Epidermal melanocyte (primary cell): Measurements from ENCODE around the gene ZNF346.
A peak's percentile ranks its signal among the peaks of the same experiment; 100 is the strongest.

ENCODE experiments used
- DNase-seq: peaks from one replicate; pipeline ENCODE4 v3.0.0; 2011; ENCODE audit warnings: low spot score; ENCODE audit not compliant: insufficient read length

Gene ZNF346

GRCh38 chr5:177093803-177094202 is 71.3 kb downstream of the ZNF346 start:
- no peak for DNase-seq

GRCh38 chr5:177094224-177095087 is 72.0 kb downstream of the ZNF346 start:
- DNase-seq = peak; percentile 52

- DNase-seq = no peak
These were observed 72.7 kb downstream of the ZNF346 start for GRCh38 chr5:177095088-177095669.

GRCh38 chr5:177096162-177097015 is 73.9 kb downstream of the ZNF346 start:
- DNase-seq = no peak

GRCh38 chr5:177097016-177097985 is 74.8 kb downstream of the ZNF346 start:
- DNase-seq = no peak

- no peak for DNase-seq
These were observed 75.6 kb downstream of the ZNF346 start for GRCh38 chr5:177098120-177098469.

- DNase-seq = no peak
These were observed 76.1 kb downstream of the ZNF346 start for GRCh38 chr5:177098470-177099141.

GRCh38 chr5:177099422-177100093 is 77.1 kb downstream of the ZNF346 start:
- no peak for DNase-seq

- DNase-seq = no peak
These were observed 78.2 kb downstream of the ZNF346 start for GRCh38 chr5:177100714-177101121.

GRCh38 chr5:177103523-177104253 is 81.2 kb downstream of the ZNF346 start:
- no peak for DNase-seq

GRCh38 chr5:177105691-177106476 is 83.4 kb downstream of the ZNF346 start:
- DNase-seq = no peak

- no peak for DNase-seq
These were observed 84.7 kb downstream of the ZNF346 start for GRCh38 chr5:177107159-177107558.

- DNase-seq = no peak
These were observed 87.3 kb downstream of the ZNF346 start for GRCh38 chr5:177109810-177110209.

GRCh38 chr5:177111720-177112394 is 89.4 kb downstream of the ZNF346 start:
- DNase-seq = peak; percentile 59

- DNase-seq = no peak
These were observed 90.2 kb downstream of the ZNF346 start for GRCh38 chr5:177112589-177113220.

GRCh38 chr5:177113566-177114424 is 91.3 kb downstream of the ZNF346 start:
- peak; percentile 95 for DNase-seq
